HepG2 (cell line): ENCODE data around the gene MIEF2. TPM values are rescaled to one million over a fixed set of nuclear protein-coding genes. Genes with fewer than 3 reads are reported as not detected.

ENCODE experiments used
- ATAC-seq: fragments of 200-7000 bp; cut with Tn5 transposase; 3 replicates; pipeline ENCODE4 v1.9.1; 2020; ENCODE audit warnings: mild to moderate bottlenecking, moderate library complexity
- BruUV-seq: library from RNA; stranded (reverse); fragments of 400-500 nt; replicated peaks from 2 replicates; lab custom pipeline; 2021; lab: Mats Ljungman, UMichigan
- CTCF ChIA-PET: fragments of 300-600 bp; formaldehyde crosslinking; extraction: SDS; loops from one replicate; lab custom pipeline; 2021; ENCODE audit warnings: low total read pairs, inconsistent platforms, low intra/inter-chr PET ratio; lab: Yijun Ruan, JAX
- POLR2A ChIA-PET: fragments of 350-600 bp; sonication (Branson Sonifier 250); formaldehyde crosslinking; loops from one replicate; lab custom pipeline; 2020; ENCODE audit warnings: antibody characterized with exemption, inconsistent platforms; lab: Yijun Ruan, JAX
- DNase-seq: peaks from one replicate; pipeline ENCODE4 v3.0.0-alpha.2; 2015; ENCODE audit warnings: low spot score
- FAIRE-seq: peaks from 3 replicates; lab custom pipeline; 2011; peaks lifted over from hg19 to GRCh38; lab: Jason Lieb, UNC
- H2AFZ ChIP-seq: one replicate; pipeline ENCODE4 v1.6.1; 2011; ENCODE audit warnings: low read length, inconsistent platforms
- H3K27ac ChIP-seq: fragments of 300-600 bp; 3 replicates; pipeline ENCODE4 v1.8.0; 2011; ENCODE audit warnings: mixed run types, mild to moderate bottlenecking, mixed read lengths, low read length, inconsistent platforms; ENCODE audit not compliant: insufficient read depth; ENCODE audit errors: extremely low read length
- H3K27me3 ChIP-seq, 2 experiments: fragments of 200-600 bp in 1 of 2; 2 replicates in 1 of 2; 3 replicates in 1 of 2; pipeline versions ENCODE4 v1.6.0 to v1.8.0; 2011; ENCODE audit warnings: low read length in 2 of 2, mild to moderate bottlenecking in 2 of 2, moderate library complexity in 2 of 2, inconsistent platforms in 1 of 2; ENCODE audit not compliant: insufficient read depth in 2 of 2, control insufficient read depth in 1 of 2
- H3K36me3 ChIP-seq, 2 experiments: fragments of 200-600 bp in 1 of 2; replicated peaks in 1 of 2; 2 replicates in 1 of 2; 3 replicates in 1 of 2; pipeline versions ENCODE4 v1.5.1 to v1.8.0; 2011; ENCODE audit warnings: low read length in 2 of 2, inconsistent platforms in 1 of 2; ENCODE audit not compliant: insufficient read depth in 2 of 2, control insufficient read depth in 1 of 2
- H3K4me1 ChIP-seq: 2 replicates; pipeline ENCODE4 v1.5.1; 2012; ENCODE audit warnings: low read length, inconsistent platforms; ENCODE audit not compliant: insufficient read depth
- H3K4me2 ChIP-seq: 2 replicates; pipeline ENCODE4 v1.6.0; 2011; ENCODE audit warnings: low read depth, low read length, inconsistent platforms
- H3K4me3 ChIP-seq, 3 experiments: fragments of 200-600 bp in 1 of 3; sonication (generic), shearing (Covaris generic) in 1 of 3; replicated peaks in 1 of 3; 2 replicates each; pipeline ENCODE4 v1.5.1; 2011 to 2016; ENCODE audit warnings: low read length in 3 of 3, inconsistent platforms in 2 of 3, low read depth in 2 of 3, mild to moderate bottlenecking in 2 of 3, control low read depth in 1 of 3, mixed read lengths in 1 of 3; ENCODE audit not compliant: insufficient read depth in 1 of 3
- H3K79me2 ChIP-seq: one replicate; pipeline ENCODE4 v1.6.1; 2011; ENCODE audit warnings: low read length, inconsistent platforms; ENCODE audit not compliant: insufficient read depth
- H3K9ac ChIP-seq: 2 replicates; pipeline ENCODE4 v1.6.0; 2011; ENCODE audit warnings: mild to moderate bottlenecking, low read depth, low read length, inconsistent platforms; ENCODE audit not compliant: insufficient read depth
- H3K9me3 ChIP-seq: 2 replicates; pipeline ENCODE4 v1.5.1; 2012; ENCODE audit warnings: mild to moderate bottlenecking, low read length
- H4K20me1 ChIP-seq: 2 replicates; pipeline ENCODE4 v1.6.0; 2011; ENCODE audit warnings: inconsistent platforms, mild to moderate bottlenecking, low read length, moderate library complexity; ENCODE audit not compliant: insufficient read depth
- CEBPB ChIP-seq: IDR thresholded peaks from 2 replicates; pipeline ENCODE4 v1.6.1; 2011; ENCODE audit warnings: low read depth, low read length, improper control_type of control experiment, borderline replicate concordance
- CHCHD3 ChIP-seq: sonication (generic); formaldehyde crosslinking; IDR thresholded peaks from 2 replicates; pipeline ENCODE4 v1.8.0; 2022; ENCODE audit warnings: mild to moderate bottlenecking, missing genetic modification reagents, moderate library complexity
- EED ChIP-seq: sonication (generic); formaldehyde crosslinking; IDR thresholded peaks from 2 replicates; pipeline ENCODE4 v1.5.0; 2020; ENCODE audit warnings: mild to moderate bottlenecking, missing genetic modification reagents
- NFE2 ChIP-seq: sonication (generic); formaldehyde crosslinking; IDR thresholded peaks from 2 replicates; pipeline ENCODE4 v1.4.0; 2020; ENCODE audit warnings: missing genetic modification reagents
- NR0B2 ChIP-seq: sonication (generic); formaldehyde crosslinking; IDR thresholded peaks from 2 replicates; pipeline ENCODE4 v1.4.0; 2020; ENCODE audit warnings: mild to moderate bottlenecking, missing genetic modification reagents
- NR1H2 ChIP-seq: sonication (generic); formaldehyde crosslinking; IDR thresholded peaks from 2 replicates; pipeline ENCODE4 v1.8.1; 2022; ENCODE audit warnings: low read depth, missing genetic modification reagents, borderline replicate concordance
- PAX8 ChIP-seq: sonication (generic); formaldehyde crosslinking; IDR thresholded peaks from 2 replicates; pipeline ENCODE4 v1.8.0; 2022; ENCODE audit warnings: mild to moderate bottlenecking, missing genetic modification reagents, borderline replicate concordance
- PHF20 ChIP-seq: sonication (generic); formaldehyde crosslinking; IDR thresholded peaks from 2 replicates; pipeline ENCODE4 v1.5.0; 2020; ENCODE audit warnings: mild to moderate bottlenecking, missing genetic modification reagents
- RFX1 ChIP-seq: fragments of 450-650 bp; IDR thresholded peaks from 2 replicates; pipeline ENCODE4 v1.6.1; 2017
- ZNF12 ChIP-seq: sonication (generic); formaldehyde crosslinking; IDR thresholded peaks from 2 replicates; pipeline ENCODE4 v1.5.0; 2020; ENCODE audit warnings: missing genetic modification reagents
- ZNF33A ChIP-seq: sonication (generic); formaldehyde crosslinking; IDR thresholded peaks from 2 replicates; pipeline ENCODE4 v1.5.1; 2020; ENCODE audit warnings: missing genetic modification reagents, mild to moderate bottlenecking, moderate library complexity, borderline replicate concordance
- ZNF563 ChIP-seq: sonication (generic); formaldehyde crosslinking; IDR thresholded peaks from 2 replicates; pipeline ENCODE4 v1.8.0; 2022; ENCODE audit warnings: mild to moderate bottlenecking, moderate library complexity, missing genetic modification reagents
- ZNF567 ChIP-seq: sonication (generic); formaldehyde crosslinking; IDR thresholded peaks from 2 replicates; pipeline ENCODE4 v1.8.1; 2023; ENCODE audit warnings: mild to moderate bottlenecking, missing genetic modification reagents, borderline replicate concordance
- ZNF577 ChIP-seq: sonication (generic); formaldehyde crosslinking; IDR thresholded peaks from 2 replicates; pipeline ENCODE4 v1.4.0; 2020; ENCODE audit warnings: mild to moderate bottlenecking, low read depth, missing genetic modification reagents, borderline replicate concordance
- ZNF597 ChIP-seq: sonication (generic); formaldehyde crosslinking; IDR thresholded peaks from 2 replicates; pipeline ENCODE4 v1.5.0; 2020; ENCODE audit warnings: missing genetic modification reagents
- ZNF639 ChIP-seq: conservative IDR thresholded peaks from 2 replicates; pipeline ENCODE4 v1.6.1; 2018; ENCODE audit warnings: missing genetic modification reagents
- ZNF740 ChIP-seq: sonication (generic); formaldehyde crosslinking; IDR thresholded peaks from 2 replicates; pipeline ENCODE4 v1.4.0; 2020; ENCODE audit warnings: missing genetic modification reagents
- ZNF746 ChIP-seq: sonication (generic); formaldehyde crosslinking; IDR thresholded peaks from 2 replicates; pipeline ENCODE4 v1.8.0; 2022; ENCODE audit warnings: mild to moderate bottlenecking, missing genetic modification reagents
- ZNF773 ChIP-seq: sonication (generic); formaldehyde crosslinking; IDR thresholded peaks from 2 replicates; pipeline ENCODE4 v1.4.0; 2020; ENCODE audit warnings: missing genetic modification reagents, borderline replicate concordance
- ZSCAN5A ChIP-seq: sonication (generic); formaldehyde crosslinking; IDR thresholded peaks from 2 replicates; pipeline ENCODE4 v1.8.0; 2022; ENCODE audit warnings: mild to moderate bottlenecking, missing genetic modification reagents, borderline replicate concordance
- WGBS: methylation state at CpG from one replicate; pipeline ENCODE4 v1.1.6; 2017; ENCODE audit warnings: low lambda C conversion rate; 5-methylcytosine and 5-hydroxymethylcytosine counted together
- in situ Hi-C: cut with HindIII; loops from 2 replicates; pipeline ENCODE4 v1.10.0; 2017; ENCODE audit warnings: low pct_unique_long_range_greater_than_20kb; ENCODE audit not compliant: extremely low pct_ligation_motif_present
- intact Hi-C: fragments of 100-400 bp; cut with micrococcal nuclease; formaldehyde crosslinking; loops from one replicate; pipeline ENCODE4 v1.10.0; 2022; ENCODE audit not compliant: unreplicated experiment
- polyA plus RNA-seq, 8 experiments: library from polyadenylated mRNA; depleted of rRNA in 3 of 8; stranded (reverse) in 7 of 8; unstranded in 1 of 8; fragments of >200 nt; fragmentation: Illumina TruSeq in 4 of 8; extraction: Trizol in 4 of 8; gene quantifications; 2 replicates each; pipeline versions ENCODE4 v1.2.1 to v1.2.3, GENCODE V29; 2011 to 2016; ENCODE audit warnings: low read depth in 4 of 8, missing spikeins in 1 of 8, mixed read lengths in 1 of 8; ENCODE audit not compliant: insufficient read depth in 1 of 8
- total RNA-seq, 5 experiments: library from RNA; depleted of rRNA; stranded (reverse); fragments of >200 nt; fragmentation: Illumina TruSeq; extraction: Trizol; gene quantifications; 2 replicates each; pipeline ENCODE4 v1.2.3, GENCODE V29; 2016; ENCODE audit warnings: low read depth in 1 of 5

The MIEF2 gene
- total and polyA plus RNA-seq, 2 of the 13 experiments (the other 11 are each of a cell fraction or from before 2014, with no cell fraction given) = 6.0 to 8.0 TPM

GRCh38 chr17:18280766-18281371, 20.4 kb downstream of the MIEF2 start:
- intact Hi-C loops (no loop called here), in situ Hi-C loops (no loop called here)
- no peak overlapping the region for H2AFZ ChIP-seq
- no peaks in the 10 kb centered on the region for H3K79me2 ChIP-seq
- POLR2A ChIA-PET = interaction anchor here (1.0 kb wide), 1 partner anchor 56 kb away, joined by 3 read pairs; no protein-coding TSS in a partner anchor
- no peaks in the 10 kb centered on the region for H4K20me1 ChIP-seq
- H3K4me1 ChIP-seq = no peaks in the 10 kb centered on the region
- H3K27ac ChIP-seq = no peak overlapping the region
- TF ChIP-seq EED (CRISPR knock-in tag) (no peak), ZNF567 (no peak), NR1H2 (CRISPR knock-in tag) (no peak), NFE2 (no peak), ZNF563 (no peak), ZNF597 (CRISPR knock-in tag) (no peak), ZNF33A (CRISPR knock-in tag) (no peak), ZNF12 (CRISPR knock-in tag) (no peak), ZNF746 (CRISPR knock-in tag) (no peak), PAX8 (CRISPR knock-in tag) (no peak), NR0B2 (CRISPR knock-in tag) (no peak), RFX1 (no peak), CEBPB (no peak), ZNF639 (CRISPR knock-in tag) (no peak), ZNF740 (CRISPR knock-in tag) (no peak), ZSCAN5A (CRISPR knock-in tag) (no peak), PHF20 (CRISPR knock-in tag) (no peak), ZNF577 (CRISPR knock-in tag) (no peak), ZNF773 (no peak), CHCHD3 (no peak)
- TF ChIP-seq, all 625 proteins: peak for 0
- H3K36me3 ChIP-seq = peaks cover 42 to 79% of the 10 kb centered on the region in 2 experiments
- no peak overlapping the region for H3K9ac ChIP-seq
- no TSS peak for BruUV-seq
- CTCF ChIA-PET = no interaction called here
- FAIRE-seq (no peak), ATAC-seq (no peak), DNase-seq (no peak)
- no peak overlapping the region for H3K4me2 ChIP-seq
- no peaks in the 10 kb centered on the region for H3K27me3 ChIP-seq
- 98% methylated on average over 3 of the region's 5 CpGs for WGBS
- no peak overlapping the region for H3K4me3 ChIP-seq
- H3K9me3 ChIP-seq = no peaks in the 10 kb centered on the region
